Stimulated activated naive CD8-positive, alpha-beta T cell treated with anti-CD3 and anti-CD28 coated beads, Interleukin-15, Interleukin-2, amounts not matched to agents 100 ng/mL and 50 ng/mL, for 24 hours (primary cell): ENCODE data around the gene CHRNE.
"Not testable (repeated sequence)": the region's sequence is repeated elsewhere in the genome, so short reads cannot be mapped to it uniquely, and the experiment has no call there.

Experiments
- H3K27ac Mint-ChIP-seq: one replicate; pipeline ENCODE4 v1.8.0; 2021; ENCODE audit warnings: mild to moderate bottlenecking, mixed read lengths
- H3K27me3 Mint-ChIP-seq: one replicate; pipeline ENCODE4 v1.8.0; 2021; ENCODE audit warnings: mixed read lengths
- H3K36me3 Mint-ChIP-seq: one replicate; pipeline ENCODE4 v1.8.0; 2021; ENCODE audit warnings: low read depth, mixed read lengths
- H3K4me1 Mint-ChIP-seq: one replicate; pipeline ENCODE4 v1.8.0; 2021; ENCODE audit warnings: low read depth, mixed read lengths
- H3K4me3 Mint-ChIP-seq: one replicate; pipeline ENCODE4 v1.8.0; 2021; ENCODE audit warnings: mild to moderate bottlenecking, mixed read lengths
- H3K9me3 Mint-ChIP-seq: one replicate; pipeline ENCODE4 v1.8.0; 2021; ENCODE audit warnings: mixed read lengths

CHRNE gene

GRCh38 chr17:4933646-4934045, 30.7 kb upstream of the CHRNE start:
- Mint-ChIP-seq H3K27ac (no peak overlapping the region), H3K4me1 (peaks cover 21% of the 10 kb centered on the region), H3K9me3 (no peaks in the 10 kb centered on the region), H3K27me3 (no peaks in the 10 kb centered on the region), H3K36me3 (peaks cover 27% of the 10 kb centered on the region), H3K4me3 (peak overlapping the region; percentile 24)

GRCh38 chr17:4932756-4933155, 29.9 kb upstream of the CHRNE start:
- H3K27ac Mint-ChIP-seq, result no peak overlapping the region
- H3K27me3 Mint-ChIP-seq, result no peaks in the 10 kb centered on the region
- H3K4me3 Mint-ChIP-seq, result no peak overlapping the region
- H3K36me3 Mint-ChIP-seq, result peaks cover 22% of the 10 kb centered on the region
- peaks cover 14% of the 10 kb centered on the region for H3K4me1 Mint-ChIP-seq
- no peaks in the 10 kb centered on the region for H3K9me3 Mint-ChIP-seq

GRCh38 chr17:4931963-4932362, 29.1 kb upstream of the CHRNE start, which contains the start of gene GP1BA:
TSS of gene GP1BA (plus strand) at chr17:4932277. CDS start at chr17:4932605, 328 bp downstream.
- H3K27ac Mint-ChIP-seq, result no peak within 1 kb of the TSS
- H3K4me3 Mint-ChIP-seq, result peak within 1 kb of the TSS; percentile 40
- H3K36me3 Mint-ChIP-seq, result peaks cover 26% of the 10 kb centered on the region
- peaks cover 14% of the 10 kb centered on the region for H3K4me1 Mint-ChIP-seq
- no peaks in the 10 kb centered on the region for H3K27me3 Mint-ChIP-seq
- no peaks in the 10 kb centered on the region for H3K9me3 Mint-ChIP-seq

GRCh38 chr17:4928881-4929280, 26.0 kb upstream of the CHRNE start:
- Mint-ChIP-seq H3K9me3 (no peaks in the 10 kb centered on the region), H3K27me3 (no peaks in the 10 kb centered on the region), H3K27ac (no peak overlapping the region), H3K4me1 (peaks cover 10% of the 10 kb centered on the region), H3K36me3 (peaks cover 18% of the 10 kb centered on the region), H3K4me3 (no peak overlapping the region)

GRCh38 chr17:4926577-4927335, 23.9 kb upstream of the CHRNE start:
- H3K4me1 Mint-ChIP-seq, result not testable (repeated sequence)

GRCh38 chr17:4921320-4921719, 18.4 kb upstream of the CHRNE start:
- Mint-ChIP-seq H3K4me3 (no peak overlapping the region), H3K27ac (no peak overlapping the region), H3K9me3 (no peaks in the 10 kb centered on the region), H3K27me3 (no peaks in the 10 kb centered on the region), H3K4me1 (peaks cover 4% of the 10 kb centered on the region), H3K36me3 (no peaks in the 10 kb centered on the region)

More at GRCh38 chr17:4926577-4927335, 23.9 kb upstream of the CHRNE start:
- H3K4me3 Mint-ChIP-seq, H3K27me3 Mint-ChIP-seq, H3K9me3 Mint-ChIP-seq, H3K27ac Mint-ChIP-seq: not testable (repeated sequence)
- H3K36me3 Mint-ChIP-seq, result peaks cover 18% of the 10 kb centered on the region

GRCh38 chr17:4920351-4921048, 17.6 kb upstream of the CHRNE start:
- Mint-ChIP-seq H3K4me3 (no peak overlapping the region), H3K36me3 (no peaks in the 10 kb centered on the region), H3K27me3 (no peaks in the 10 kb centered on the region), H3K9me3 (no peaks in the 10 kb centered on the region), H3K27ac (no peak overlapping the region), H3K4me1 (peaks cover 3% of the 10 kb centered on the region)

GRCh38 chr17:4919511-4920047, 16.7 kb upstream of the CHRNE start:
- Mint-ChIP-seq H3K36me3 (no peaks in the 10 kb centered on the region), H3K27me3 (no peaks in the 10 kb centered on the region), H3K4me1 (peaks cover 3% of the 10 kb centered on the region), H3K4me3 (no peak overlapping the region), H3K9me3 (no peaks in the 10 kb centered on the region), H3K27ac (no peak overlapping the region)

- not testable (repeated sequence) for H3K4me3 Mint-ChIP-seq, H3K9me3 Mint-ChIP-seq, H3K4me1 Mint-ChIP-seq, H3K27me3 Mint-ChIP-seq, H3K27ac Mint-ChIP-seq, H3K36me3 Mint-ChIP-seq
Measured at GRCh38 chr17:4914551-4914950, 11.7 kb upstream of the CHRNE start.

GRCh38 chr17:4913994-4914393, 11.1 kb upstream of the CHRNE start:
- H3K36me3 Mint-ChIP-seq, result no peaks in the 10 kb centered on the region
- H3K27me3 Mint-ChIP-seq, result no peaks in the 10 kb centered on the region
- H3K4me3 Mint-ChIP-seq, result no peak overlapping the region
- H3K9me3 Mint-ChIP-seq, result no peaks in the 10 kb centered on the region
- no peaks in the 10 kb centered on the region for H3K4me1 Mint-ChIP-seq
- H3K27ac Mint-ChIP-seq, result no peak overlapping the region

GRCh38 chr17:4908711-4909496, 6.0 kb upstream of the CHRNE start:
- Mint-ChIP-seq H3K9me3 (no peaks in the 10 kb centered on the region), H3K27me3 (no peaks in the 10 kb centered on the region), H3K27ac (no peak overlapping the region), H3K36me3 (no peaks in the 10 kb centered on the region), H3K4me3 (no peak overlapping the region), H3K4me1 (no peaks in the 10 kb centered on the region)

- Mint-ChIP-seq H3K27me3 (no peaks in the 10 kb centered on the region), H3K4me1 (peaks cover 5% of the 10 kb centered on the region), H3K36me3 (no peaks in the 10 kb centered on the region)
Measured at GRCh38 chr17:4908301-4908700, 5.4 kb upstream of the CHRNE start.

GRCh38 chr17:4906642-4907041, 3.7 kb upstream of the CHRNE start:
- not testable (repeated sequence) for H3K9me3 Mint-ChIP-seq, H3K27me3 Mint-ChIP-seq, H3K4me3 Mint-ChIP-seq, H3K27ac Mint-ChIP-seq, H3K36me3 Mint-ChIP-seq
- peaks cover 19% of the 10 kb centered on the region for H3K4me1 Mint-ChIP-seq

More at GRCh38 chr17:4908301-4908700, 5.4 kb upstream of the CHRNE start:
- H3K4me3 Mint-ChIP-seq, result no peak overlapping the region
- no peak overlapping the region for H3K27ac Mint-ChIP-seq
- H3K9me3 Mint-ChIP-seq, result no peaks in the 10 kb centered on the region

GRCh38 chr17:4902540-4902939, 358 bp downstream of the CHRNE start:
- peaks cover 45% of the 10 kb centered on the region for H3K4me1 Mint-ChIP-seq
- H3K27me3 Mint-ChIP-seq, result no peaks in the 10 kb centered on the region
- peak overlapping the region; percentile 45 for H3K27ac Mint-ChIP-seq
- no peaks in the 10 kb centered on the region for H3K36me3 Mint-ChIP-seq
- H3K4me3 Mint-ChIP-seq, result no peak overlapping the region
- no peaks in the 10 kb centered on the region for H3K9me3 Mint-ChIP-seq
